Mucosa of rectum (tissue), 2 donors: ENCODE measurements around the gene PANX3.

Experiments used
- H3K27ac ChIP-seq, 2 donors: one replicate each; pipeline ENCODE4 v1.7.0; 2013; ENCODE audit warnings: inconsistent platforms in 2 of 2, low read depth in 2 of 2, low read length in 2 of 2
- H3K27me3 ChIP-seq, 2 donors: one replicate each; pipeline ENCODE4 v1.7.0; 2013; ENCODE audit warnings: low read length in 2 of 2; ENCODE audit not compliant: control insufficient read depth in 2 of 2, insufficient read depth in 2 of 2
- H3K36me3 ChIP-seq, 2 donors: one replicate each; pipeline ENCODE4 v1.7.0; 2013; ENCODE audit warnings: low read length in 2 of 2; ENCODE audit not compliant: control insufficient read depth in 2 of 2, insufficient read depth in 2 of 2
- H3K4me1 ChIP-seq, 2 donors: one replicate each; pipeline ENCODE4 v1.7.0; 2013; ENCODE audit warnings: low read length in 2 of 2, mild to moderate bottlenecking in 1 of 2; ENCODE audit not compliant: control insufficient read depth in 2 of 2, insufficient read depth in 2 of 2
- H3K4me3 ChIP-seq, 2 donors: one replicate each; pipeline ENCODE4 v1.7.0; 2013; ENCODE audit warnings: low read length in 2 of 2
- H3K9ac ChIP-seq, 2 donors: one replicate each; pipeline ENCODE4 v1.7.0; 2013; ENCODE audit warnings: low read length in 2 of 2, low read depth in 1 of 2, mild to moderate bottlenecking in 1 of 2
- H3K9me3 ChIP-seq, 2 donors: one replicate each; pipeline ENCODE4 v1.7.0; 2013; ENCODE audit warnings: low read length in 2 of 2; ENCODE audit not compliant: control insufficient read depth in 2 of 2
- donor health status: healthy.
- donor health status: Normal muscosa, but diverticular disease.

The PANX3 gene

GRCh38 chr11:124610295-124610694 lies 933 bp upstream of the PANX3 start:
- H3K4me1 ChIP-seq, result no peaks in the 10 kb centered on the region
- H3K36me3 ChIP-seq, result no peaks in the 10 kb centered on the region
- H3K27me3 ChIP-seq, result no peaks in the 10 kb centered on the region
- no peak overlapping the region for H3K4me3 ChIP-seq
- H3K9me3 ChIP-seq, result no peaks in the 10 kb centered on the region
- no peak overlapping the region for H3K9ac ChIP-seq
- H3K27ac ChIP-seq, result no peak overlapping the region

- H3K36me3 ChIP-seq, result no peaks in the 10 kb centered on the region
- H3K4me3 ChIP-seq, result no peak overlapping the region
- H3K4me1 ChIP-seq, result no peaks in the 10 kb centered on the region
- H3K9ac ChIP-seq, result no peak overlapping the region
- H3K27ac ChIP-seq, result no peak overlapping the region
- no peaks in the 10 kb centered on the region for H3K9me3 ChIP-seq
- H3K27me3 ChIP-seq, result no peaks in the 10 kb centered on the region
These were observed 817 bp downstream of the PANX3 start for GRCh38 chr11:124612045-124612444.

GRCh38 chr11:124612567-124613246 lies 1.5 kb downstream of the PANX3 start:
- Histone ChIP-seq H3K27me3 (no peaks in the 10 kb centered on the region), H3K27ac (no peak overlapping the region), H3K9ac (no peak overlapping the region), H3K4me1 (no peaks in the 10 kb centered on the region), H3K4me3 (no peak overlapping the region), H3K9me3 (no peaks in the 10 kb centered on the region), H3K36me3 (no peaks in the 10 kb centered on the region)

GRCh38 chr11:124618863-124619262 lies 7.6 kb downstream of the PANX3 start:
- Histone ChIP-seq H3K27ac (no peak overlapping the region), H3K36me3 (no peaks in the 10 kb centered on the region), H3K4me1 (peaks cover 4 to 8% of the 10 kb centered on the region in 2 donors), H3K9me3 (no peaks in the 10 kb centered on the region), H3K4me3 (no peak overlapping the region), H3K27me3 (no peaks in the 10 kb centered on the region), H3K9ac (no peak overlapping the region)

- peak within 1 kb of the TSS; percentile 89 for H3K27ac ChIP-seq
- peak within 1 kb of the TSS; percentile 91 to 94 for H3K9ac ChIP-seq
- no peaks in the 10 kb centered on the region for H3K9me3 ChIP-seq
- no peaks in the 10 kb centered on the region for H3K27me3 ChIP-seq
- peak within 1 kb of the TSS; percentile 93 to 97 for H3K4me3 ChIP-seq
- H3K36me3 ChIP-seq, result peaks cover 21 to 27% of the 10 kb centered on the region in 2 donors
- peaks cover 7 to 11% of the 10 kb centered on the region in 2 donors for H3K4me1 ChIP-seq
These were observed 11.6 kb downstream of the PANX3 start, which contains the start of gene TBRG1 for GRCh38 chr11:124622531-124623451. TBRG1 (plus strand) TSS chr11:124622864; CDS start chr11:124623084, 220 bp downstream.

- H3K9ac ChIP-seq, result peak overlapping the region; percentile 91 to 94
- H3K27ac ChIP-seq, result no peak overlapping the region
- H3K36me3 ChIP-seq, result peaks cover 29 to 33% of the 10 kb centered on the region in 2 donors
- no peaks in the 10 kb centered on the region for H3K27me3 ChIP-seq
- H3K4me1 ChIP-seq, result peaks cover 7 to 11% of the 10 kb centered on the region in 2 donors
- peak overlapping the region; percentile 93 to 97 for H3K4me3 ChIP-seq
- H3K9me3 ChIP-seq, result no peaks in the 10 kb centered on the region
These were observed 12.8 kb downstream of the PANX3 start for GRCh38 chr11:124623861-124624525.

- Histone ChIP-seq H3K27ac (no peak overlapping the region), H3K9ac (no peak overlapping the region), H3K27me3 (no peaks in the 10 kb centered on the region), H3K36me3 (peaks cover 37 to 39% of the 10 kb centered on the region in 2 donors), H3K4me1 (peaks cover 7 to 11% of the 10 kb centered on the region in 2 donors), H3K4me3 (no peak overlapping the region), H3K9me3 (no peaks in the 10 kb centered on the region)
These were observed 14.4 kb downstream of the PANX3 start for GRCh38 chr11:124625504-124626168.

GRCh38 chr11:124627546-124627945 lies 16.3 kb downstream of the PANX3 start:
- Histone ChIP-seq H3K27ac (no peak overlapping the region), H3K9me3 (no peaks in the 10 kb centered on the region), H3K4me3 (no peak overlapping the region), H3K4me1 (peaks cover 7 to 8% of the 10 kb centered on the region in 2 donors), H3K27me3 (no peaks in the 10 kb centered on the region), H3K36me3 (peaks cover 52 to 56% of the 10 kb centered on the region in 2 donors), H3K9ac (no peak overlapping the region)

GRCh38 chr11:124629961-124630360 lies 18.7 kb downstream of the PANX3 start:
- Histone ChIP-seq H3K27me3 (no peaks in the 10 kb centered on the region), H3K36me3 (peaks cover 63 to 72% of the 10 kb centered on the region in 2 donors), H3K4me1 (no peaks in the 10 kb centered on the region), H3K27ac (no peak overlapping the region), H3K9ac (no peak overlapping the region), H3K4me3 (no peak overlapping the region), H3K9me3 (no peaks in the 10 kb centered on the region)
